B cell (primary cell): ENCODE data around the gene INKA2. TPM values are rescaled to one million over a fixed set of nuclear protein-coding genes. Genes with fewer than 3 reads are reported as not detected.

Experiments
- ATAC-seq: fragments of 200-7000 bp; cut with Tn5 transposase; one replicate; pipeline ENCODE4 v1.10.0; 2021; ENCODE audit warnings: low read depth, mild to moderate bottlenecking, moderate number of reproducible peaks, moderate library complexity
- CTCF ChIA-PET: fragments of 350-600 bp; sonication (Branson Sonifier 250); formaldehyde crosslinking; loops from one replicate; lab custom pipeline; 2021; ENCODE audit warnings: antibody characterized with exemption, inconsistent platforms; lab: Charles Lee
- POLR2A ChIA-PET: fragments of 350-600 bp; sonication (Branson Sonifier 250); formaldehyde crosslinking; loops from one replicate; lab custom pipeline; 2021; ENCODE audit warnings: antibody characterized with exemption; lab: Charles Lee
- DNase-seq: peaks from one replicate; pipeline ENCODE4 v3.0.0; 2013
- H2AFZ ChIP-seq: 2 replicates; pipeline ENCODE4 v1.6.1; 2012; ENCODE audit warnings: mild to moderate bottlenecking, low read depth, low read length; ENCODE audit not compliant: insufficient read depth, poor library complexity, severe bottlenecking
- H3K27ac ChIP-seq, 2 donors: 1 replicate in 1 of 2; 2 replicates in 1 of 2; pipeline ENCODE4 v1.5.1; 2012 to 2013; ENCODE audit warnings: low read length in 2 of 2, mild to moderate bottlenecking in 2 of 2, moderate library complexity in 1 of 2
- H3K27me3 ChIP-seq, 4 experiments: fragments of 200-600 bp in 1 of 4; sonication (generic) in 1 of 4; replicated peaks in 1 of 4; 1 replicate in 2 of 4; 2 replicates in 2 of 4; pipeline versions ENCODE4 v1.6.1 to v1.7.0; 2013 to 2016; ENCODE audit warnings: low read length in 3 of 4, mild to moderate bottlenecking in 2 of 4, mixed read lengths in 1 of 4, moderate library complexity in 1 of 4; ENCODE audit not compliant: insufficient read depth in 4 of 4, control insufficient read depth in 3 of 4; ENCODE audit errors: control extremely low read depth in 1 of 4
- H3K36me3 ChIP-seq, 2 experiments: replicated peaks in 1 of 2; 1 replicate in 1 of 2; 2 replicates in 1 of 2; pipeline versions ENCODE4 v1.6.1 to v1.7.1; 2013; ENCODE audit warnings: low read length in 1 of 2; ENCODE audit not compliant: insufficient read depth in 2 of 2, control insufficient read depth in 1 of 2; ENCODE audit errors: control extremely low read depth in 1 of 2, extremely low read depth in 1 of 2
- H3K4me1 ChIP-seq, 2 donors: fragments of 200-600 bp in 1 of 2; sonication (generic) in 1 of 2; 1 replicate in 1 of 2; 2 replicates in 1 of 2; pipeline versions ENCODE4 v1.5.1 to v1.6.1; 2013 to 2017; ENCODE audit warnings: low read length in 2 of 2; ENCODE audit not compliant: control insufficient read depth in 2 of 2, insufficient read depth in 2 of 2
- H3K4me2 ChIP-seq: replicated peaks from 2 replicates; pipeline ENCODE3; 2012; ENCODE audit warnings: mild to moderate bottlenecking, low read depth, low read length; ENCODE audit not compliant: poor library complexity, severe bottlenecking
- H3K4me3 ChIP-seq, 5 experiments: fragments of 200-600 bp in 1 of 5; sonication (generic) in 1 of 5; 1 replicate in 3 of 5; 2 replicates in 2 of 5; pipeline versions ENCODE4 v1.5.1 to v1.7.0; 2011 to 2016; ENCODE audit warnings: low read length in 4 of 5, mild to moderate bottlenecking in 4 of 5, low read depth in 2 of 5, control low read depth in 1 of 5, moderate library complexity in 1 of 5; ENCODE audit not compliant: insufficient read depth in 1 of 5; ENCODE audit errors: control extremely low read depth in 1 of 5, extremely low read depth in 1 of 5
- H3K79me2 ChIP-seq: fragments of 200-600 bp; sonication (generic); one replicate; pipeline ENCODE4 v1.6.0; 2016; ENCODE audit warnings: low read length; ENCODE audit not compliant: control insufficient read depth, insufficient read depth
- H3K9ac ChIP-seq: fragments of 200-600 bp; sonication (generic); 2 replicates; pipeline ENCODE4 v1.6.1; 2017; ENCODE audit warnings: mild to moderate bottlenecking, low read length, moderate library complexity
- H3K9me3 ChIP-seq, 3 donors: one replicate each; pipeline versions ENCODE4 v1.6.1 to v1.7.1; 2013; ENCODE audit warnings: low read length in 2 of 3; ENCODE audit not compliant: control insufficient read depth in 2 of 3, insufficient read depth in 1 of 3; ENCODE audit errors: control extremely low read depth in 1 of 3
- H4K20me1 ChIP-seq: 2 replicates; pipeline ENCODE4 v1.6.0; 2012; ENCODE audit warnings: mild to moderate bottlenecking, low read length; ENCODE audit not compliant: insufficient read depth, control insufficient read depth, poor library complexity, severe bottlenecking
- H3K27ac Mint-ChIP-seq: one replicate; pipeline ENCODE4 v1.8.0; 2021; ENCODE audit warnings: mixed read lengths
- H3K27me3 Mint-ChIP-seq: one replicate; pipeline ENCODE4 v1.8.0; 2021; ENCODE audit warnings: mixed read lengths
- H3K4me1 Mint-ChIP-seq: one replicate; pipeline ENCODE4 v1.8.0; 2021; ENCODE audit warnings: mixed read lengths
- H3K4me3 Mint-ChIP-seq: one replicate; pipeline ENCODE4 v1.8.0; 2021; ENCODE audit warnings: mixed read lengths
- H3K9me3 Mint-ChIP-seq: one replicate; pipeline ENCODE4 v1.8.0; 2022; ENCODE audit warnings: mixed read lengths; ENCODE audit not compliant: insufficient read depth
- EZH2 ChIP-seq: IDR thresholded peaks from 2 replicates; pipeline ENCODE4 v1.6.1; 2012; ENCODE audit warnings: borderline replicate concordance, low read depth, mild to moderate bottlenecking, moderate library complexity, low read length; ENCODE audit not compliant: insufficient read depth, poor library complexity, severe bottlenecking
- WGBS: methylation state at CpG from one replicate; pipeline ENCODE4 v1.1.5; 2013; ENCODE audit warnings: missing lambda C conversion rate; ENCODE audit not compliant: insufficient coverage; 5-methylcytosine and 5-hydroxymethylcytosine counted together
- intact Hi-C: fragments of 100-400 bp; cut with micrococcal nuclease; formaldehyde crosslinking; loops from one replicate; pipeline ENCODE4 v1.10.0; 2022
- polyA plus RNA-seq: library from polyadenylated mRNA; depleted of rRNA; stranded (reverse); fragments of >200 nt; gene quantifications from 2 replicates; pipeline ENCODE4 v1.2.3, GENCODE V29; 2012
- total RNA-seq, 2 donors: library from RNA; stranded (reverse); fragments of 120-200 nt in 1 of 2; gene quantifications; 1 replicate in 1 of 2; 2 replicates in 1 of 2; pipeline versions ENCODE4 v1.2.3 to v1.2.4, GENCODE V29; 2013 to 2022
- TF ChIP-seq, protein P1 (sequence below): fragments of 200-600 bp; IDR thresholded peaks from one replicate; pipeline ENCODE4 v1.8.0; 2022; ENCODE audit warnings: antibody characterized with exemption, mild to moderate bottlenecking

INKA2 gene
- total and polyA plus RNA-seq, 2 donors (not counting 1 experiment from before 2014, with no cell fraction given): 0.67 to 6.4 TPM

DNA sequence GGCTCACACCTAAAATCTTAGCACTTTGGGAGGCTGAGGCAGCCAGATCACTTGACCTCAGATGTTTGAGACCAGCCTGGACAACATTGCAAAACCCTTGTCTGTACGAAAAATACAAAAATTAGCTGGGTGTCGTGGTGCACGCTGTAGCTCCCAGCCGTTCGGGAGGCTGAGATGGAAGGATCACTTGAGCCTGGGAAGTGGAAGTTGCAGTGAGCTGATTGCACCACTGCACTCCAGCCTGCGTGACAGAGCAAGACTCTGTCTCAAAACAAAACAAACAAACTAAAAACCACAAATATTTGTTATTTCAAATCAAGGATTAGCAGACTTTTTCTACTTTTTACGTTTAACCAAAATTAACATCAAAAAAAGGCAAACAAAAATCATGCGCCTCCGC, 31.3 kb downstream of the INKA2 start:
- H3K9ac ChIP-seq: no peak overlapping the region
- WGBS: 90% methylated on average over 4 of the region's 9 CpGs
- no peaks in the 10 kb centered on the region for H3K4me1 ChIP-seq
- H2AFZ ChIP-seq: no peak overlapping the region
- H4K20me1 ChIP-seq: peaks cover under 1% of the 10 kb centered on the region
- H3K4me2 ChIP-seq: no peak overlapping the region
- Mint-ChIP-seq H3K27me3 (no peaks in the 10 kb centered on the region), H3K4me3 (no peak overlapping the region), H3K9me3 (no peaks in the 10 kb centered on the region), H3K27ac (peak overlapping the region; percentile 6), H3K4me1 (no peaks in the 10 kb centered on the region)
- no peaks in the 10 kb centered on the region for H3K79me2 ChIP-seq
- peaks cover 13 to 70% of the 10 kb centered on the region in 2 experiments for H3K36me3 ChIP-seq
- no peaks in the 10 kb centered on the region for H3K27me3 ChIP-seq
- intact Hi-C loops: no loop called here
- H3K27ac ChIP-seq: no peak overlapping the region
- ChIA-PET CTCF (interaction anchor here (1.0 to 1.1 kb wide), 2 partner anchors 192 to 227 kb away, joined by 3 read pairs; no protein-coding TSS in a partner anchor), POLR2A (no interaction called here)
- TF ChIP-seq, protein P1, sequence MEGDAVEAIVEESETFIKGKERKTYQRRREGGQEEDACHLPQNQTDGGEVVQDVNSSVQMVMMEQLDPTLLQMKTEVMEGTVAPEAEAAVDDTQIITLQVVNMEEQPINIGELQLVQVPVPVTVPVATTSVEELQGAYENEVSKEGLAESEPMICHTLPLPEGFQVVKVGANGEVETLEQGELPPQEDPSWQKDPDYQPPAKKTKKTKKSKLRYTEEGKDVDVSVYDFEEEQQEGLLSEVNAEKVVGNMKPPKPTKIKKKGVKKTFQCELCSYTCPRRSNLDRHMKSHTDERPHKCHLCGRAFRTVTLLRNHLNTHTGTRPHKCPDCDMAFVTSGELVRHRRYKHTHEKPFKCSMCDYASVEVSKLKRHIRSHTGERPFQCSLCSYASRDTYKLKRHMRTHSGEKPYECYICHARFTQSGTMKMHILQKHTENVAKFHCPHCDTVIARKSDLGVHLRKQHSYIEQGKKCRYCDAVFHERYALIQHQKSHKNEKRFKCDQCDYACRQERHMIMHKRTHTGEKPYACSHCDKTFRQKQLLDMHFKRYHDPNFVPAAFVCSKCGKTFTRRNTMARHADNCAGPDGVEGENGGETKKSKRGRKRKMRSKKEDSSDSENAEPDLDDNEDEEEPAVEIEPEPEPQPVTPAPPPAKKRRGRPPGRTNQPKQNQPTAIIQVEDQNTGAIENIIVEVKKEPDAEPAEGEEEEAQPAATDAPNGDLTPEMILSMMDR: no peak
- no peak for TF ChIP-seq EZH2
- no peak overlapping the region for H3K4me3 ChIP-seq
- no peaks in the 10 kb centered on the region for H3K9me3 ChIP-seq
- ATAC-seq (no peak), DNase-seq (no peak)

DNA sequence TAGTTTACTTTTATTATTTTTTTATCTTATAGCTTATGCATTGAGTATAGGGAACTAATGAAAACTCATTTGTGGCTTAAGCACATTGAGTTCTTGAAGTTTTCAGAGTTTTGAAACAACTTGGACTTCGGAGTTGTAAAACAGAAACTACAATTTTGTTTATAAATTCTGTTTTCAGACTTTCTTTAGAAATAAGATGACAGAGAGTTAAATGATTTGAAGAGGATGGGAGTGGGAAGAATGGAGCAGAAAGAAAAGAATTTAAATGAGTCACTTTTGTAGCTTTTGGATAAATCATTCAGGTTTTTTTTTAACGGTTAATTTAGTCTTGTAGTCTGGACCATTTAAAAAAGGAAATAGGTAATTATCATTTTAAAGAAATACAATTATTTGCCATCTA, 32.3 kb downstream of the INKA2 start:
- H3K4me1 Mint-ChIP-seq: no peaks in the 10 kb centered on the region
- Histone ChIP-seq H3K79me2 (no peaks in the 10 kb centered on the region), H2AFZ (no peak overlapping the region), H3K4me3 (no peak overlapping the region), H3K27me3 (no peaks in the 10 kb centered on the region), H3K4me1 (no peaks in the 10 kb centered on the region), H3K27ac (peak overlapping the region in 1 of 2 donors; percentile 31), H3K36me3 (peaks cover 13 to 75% of the 10 kb centered on the region in 2 experiments), H4K20me1 (peaks cover 4% of the 10 kb centered on the region), H3K9ac (no peak overlapping the region), H3K9me3 (no peaks in the 10 kb centered on the region), H3K4me2 (no peak overlapping the region)
- WGBS: no CpG with 5 or more reads among the region's 2 CpGs
- ChIA-PET POLR2A (no interaction called here), CTCF (interaction anchor here (1.0 to 1.3 kb wide), 3 partner anchors 191 to 226 kb away, joined by 3 to 5 read pairs (median 3); no protein-coding TSS in a partner anchor)
- ATAC-seq (no peak), DNase-seq (no peak)
- intact Hi-C loops: no loop called here
- H3K4me3 Mint-ChIP-seq: no peak overlapping the region
- TF ChIP-seq, protein P1: no peak
- no peak for TF ChIP-seq EZH2
- H3K27me3 Mint-ChIP-seq: no peaks in the 10 kb centered on the region
- no peaks in the 10 kb centered on the region for H3K9me3 Mint-ChIP-seq
- H3K27ac Mint-ChIP-seq: no peak overlapping the region
